ENCODE results near the gene KCP.

The KCP gene

GRCh38 chr7:128939861-128940410 lies 29.4 kb upstream of the KCP start:
- in situ Hi-C loops (cut with MboI; ENCODE audit: low pct_unique_long_range_greater_than_20kb, low sequenced_read_pairs), result no loop called here
- peak; percentile 47 for DNase-seq

- in situ Hi-C loops (cut with MboI; ENCODE audit: low pct_unique_long_range_greater_than_20kb, low sequenced_read_pairs), result no loop called here
- DNase-seq, result peak; percentile 42
These were observed 28.8 kb upstream of the KCP start for GRCh38 chr7:128939075-128939860.

- in situ Hi-C loops (cut with MboI; ENCODE audit: low pct_unique_long_range_greater_than_20kb, low sequenced_read_pairs), result no loop called here
- DNase-seq, result no peak
These were observed 28.1 kb upstream of the KCP start for GRCh38 chr7:128938544-128939074.

GRCh38 chr7:128937647-128938543 lies 27.4 kb upstream of the KCP start, which contains the start of gene IRF5:
IRF5 (plus strand) TSS chr7:128937927; CDS start chr7:128942082, 4,155 bp downstream.
- in situ Hi-C loops (cut with MboI; ENCODE audit: low pct_unique_long_range_greater_than_20kb, low sequenced_read_pairs), result no loop called here
- no peak for DNase-seq

GRCh38 chr7:128937271-128937646 lies 26.8 kb upstream of the KCP start:
- in situ Hi-C loops (cut with MboI; ENCODE audit: low pct_unique_long_range_greater_than_20kb, low sequenced_read_pairs), result no loop called here
- DNase-seq, result no peak

GRCh38 chr7:128936798-128937197 lies 26.3 kb upstream of the KCP start:
- no peak for DNase-seq
- in situ Hi-C loops (cut with MboI; ENCODE audit: low pct_unique_long_range_greater_than_20kb, low sequenced_read_pairs), result no loop called here

- in situ Hi-C loops (cut with MboI; ENCODE audit: low pct_unique_long_range_greater_than_20kb, low sequenced_read_pairs), result no loop called here
- no peak for DNase-seq
These were observed 24.8 kb upstream of the KCP start for GRCh38 chr7:128935342-128935730.

GRCh38 chr7:128934361-128935341 lies 24.1 kb upstream of the KCP start:
- in situ Hi-C loops (cut with MboI; ENCODE audit: low pct_unique_long_range_greater_than_20kb, low sequenced_read_pairs), result no loop called here
- no peak for DNase-seq

- DNase-seq, result peak; percentile 77
- in situ Hi-C loops (cut with MboI; ENCODE audit: low pct_unique_long_range_greater_than_20kb, low sequenced_read_pairs), result no loop called here
These were observed 22.8 kb upstream of the KCP start for GRCh38 chr7:128933180-128933891.

GRCh38 chr7:128932862-128933179 lies 22.3 kb upstream of the KCP start:
- DNase-seq, result no peak
- in situ Hi-C loops (cut with MboI; ENCODE audit: low pct_unique_long_range_greater_than_20kb, low sequenced_read_pairs), result no loop called here

- in situ Hi-C loops (cut with MboI; ENCODE audit: low pct_unique_long_range_greater_than_20kb, low sequenced_read_pairs), result no loop called here
- DNase-seq, result no peak
These were observed 21.7 kb upstream of the KCP start for GRCh38 chr7:128931965-128932861.

- DNase-seq, result no peak
These were observed 20.8 kb upstream of the KCP start for GRCh38 chr7:128931190-128931798.

GRCh38 chr7:128928882-128929788 lies 18.6 kb upstream of the KCP start:
- in situ Hi-C loops (cut with MboI; ENCODE audit: low pct_unique_long_range_greater_than_20kb, low sequenced_read_pairs), result no loop called here
- DNase-seq, result no peak

More at GRCh38 chr7:128931190-128931798, 20.8 kb upstream of the KCP start:
- in situ Hi-C loops (cut with MboI; ENCODE audit: low pct_unique_long_range_greater_than_20kb, low sequenced_read_pairs), result no loop called here

- DNase-seq, result no peak
- in situ Hi-C loops (cut with MboI; ENCODE audit: low pct_unique_long_range_greater_than_20kb, low sequenced_read_pairs), result no loop called here
These were observed 17.8 kb upstream of the KCP start for GRCh38 chr7:128928159-128928813.
